Endothelial cell of umbilical vein (primary cell): Measurements from ENCODE around the gene SP1. TPM values are rescaled to one million over a fixed set of nuclear protein-coding genes. Genes with fewer than 3 reads are reported as not detected.

Experiments used
- BruUV-seq: library from RNA; stranded (reverse); fragments of 400-500 nt; replicated peaks from 2 replicates; lab custom pipeline; 2021; lab: Mats Ljungman, UMichigan
- CTCF ChIA-PET: fragments of 300-600, 350-600 bp; sonication (Branson Sonifier 250); formaldehyde crosslinking; loops from one replicate; lab custom pipeline; 2021; ENCODE audit warnings: antibody characterized with exemption, inconsistent platforms; lab: Charles Lee
- POLR2A ChIA-PET: fragments of 300-600, 350-600 bp; sonication (Branson Sonifier 250); formaldehyde crosslinking; loops from one replicate; lab custom pipeline; 2021; ENCODE audit warnings: antibody characterized with exemption, inconsistent platforms; lab: Charles Lee
- DNase-seq: peaks from one replicate; pipeline ENCODE4 v3.0.0-alpha.2; 2011; ENCODE audit warnings: low read depth, low spot score
- FAIRE-seq: peaks from 2 replicates; lab custom pipeline; 2011; peaks lifted over from hg19 to GRCh38; lab: Jason Lieb, UNC
- H2AFZ ChIP-seq: 2 replicates; pipeline ENCODE4 v1.6.0; 2012; ENCODE audit warnings: low read depth, low read length, control low read depth, inconsistent platforms
- H3K27ac ChIP-seq: 2 replicates; pipeline ENCODE4 v1.5.1; 2011; ENCODE audit warnings: low read depth, mild to moderate bottlenecking, control low read depth, low read length, moderate library complexity; ENCODE audit not compliant: insufficient read depth
- H3K27me3 ChIP-seq, 2 experiments: 2 replicates each; pipeline versions ENCODE4 v1.6.0 to v1.6.1; 2011; ENCODE audit warnings: low read length in 2 of 2, mixed read lengths in 1 of 2; ENCODE audit not compliant: control insufficient read depth in 2 of 2, insufficient read depth in 2 of 2
- H3K36me3 ChIP-seq, 2 experiments: 2 replicates in 1 of 2; 3 replicates in 1 of 2; pipeline ENCODE4 v1.5.1; 2011; ENCODE audit warnings: low read length in 2 of 2, mild to moderate bottlenecking in 1 of 2, moderate library complexity in 1 of 2; ENCODE audit not compliant: control insufficient read depth in 2 of 2, insufficient read depth in 2 of 2; ENCODE audit errors: extremely low read depth in 1 of 2
- H3K4me1 ChIP-seq: 3 replicates; pipeline ENCODE4 v1.5.1; 2011; ENCODE audit warnings: mild to moderate bottlenecking, low read length; ENCODE audit not compliant: control insufficient read depth, insufficient read depth; ENCODE audit errors: extremely low read depth
- H3K4me2 ChIP-seq: 2 replicates; pipeline ENCODE4 v1.6.1; 2011; ENCODE audit warnings: low read length, control low read depth, mixed read lengths; ENCODE audit not compliant: insufficient read depth
- H3K4me3 ChIP-seq, 3 experiments: fragments of 200-600 bp in 1 of 3; sonication (generic), shearing (Covaris generic) in 1 of 3; replicated peaks in 1 of 3; 2 replicates each; pipeline ENCODE4 v1.5.1; 2011 to 2016; ENCODE audit warnings: control low read depth in 3 of 3, low read length in 3 of 3, mild to moderate bottlenecking in 2 of 3, inconsistent platforms in 1 of 3, low read depth in 1 of 3, moderate library complexity in 1 of 3; ENCODE audit not compliant: insufficient read depth in 1 of 3
- H3K79me2 ChIP-seq: 2 replicates; pipeline ENCODE4 v1.6.0; 2012; ENCODE audit warnings: low read length, inconsistent platforms; ENCODE audit not compliant: control insufficient read depth, insufficient read depth
- H3K9ac ChIP-seq: replicated peaks from 2 replicates; pipeline ENCODE3; 2011; ENCODE audit warnings: low read length, control low read depth; ENCODE audit not compliant: insufficient read depth; ENCODE audit errors: extremely low read depth
- H3K9me1 ChIP-seq: replicated peaks from 3 replicates; pipeline ENCODE4 v1.6.0; 2011; ENCODE audit warnings: mild to moderate bottlenecking, low read length; ENCODE audit not compliant: control insufficient read depth, insufficient read depth; ENCODE audit errors: extremely low read depth
- H3K9me3 ChIP-seq: replicated peaks from 2 replicates; pipeline ENCODE4 v1.5.1; 2012; ENCODE audit warnings: low read length, inconsistent platforms; ENCODE audit not compliant: control insufficient read depth, insufficient read depth
- H4K20me1 ChIP-seq: replicated peaks from 2 replicates; pipeline ENCODE3; 2011; ENCODE audit warnings: mild to moderate bottlenecking, low read length; ENCODE audit not compliant: control insufficient read depth, insufficient read depth; ENCODE audit errors: extremely low read depth
- CTCF ChIP-seq, 2 donors: IDR thresholded peaks; 1 replicate in 1 of 2; 2 replicates in 1 of 2; pipeline ENCODE4 v1.5.1; 2011; ENCODE audit warnings: low read length in 2 of 2, mild to moderate bottlenecking in 2 of 2, moderate library complexity in 2 of 2, control low read depth in 1 of 2, inconsistent platforms in 1 of 2, low read depth in 1 of 2; ENCODE audit not compliant: insufficient read depth in 1 of 2; ENCODE audit errors: extremely low read depth in 1 of 2
- EZH2 ChIP-seq: IDR thresholded peaks from 2 replicates; pipeline ENCODE4 v1.6.1; 2012; ENCODE audit warnings: borderline replicate concordance, low read depth, mild to moderate bottlenecking, moderate library complexity, low read length, inconsistent platforms; ENCODE audit not compliant: severe bottlenecking
- FOS ChIP-seq: IDR thresholded peaks from 2 replicates; pipeline ENCODE4 v1.6.1; 2011; ENCODE audit warnings: mild to moderate bottlenecking, low read length, moderate library complexity, borderline replicate concordance; ENCODE audit not compliant: insufficient read depth
- GATA2 ChIP-seq: IDR thresholded peaks from 2 replicates; pipeline ENCODE4 v1.7.0; 2011; ENCODE audit warnings: low read depth, mild to moderate bottlenecking, moderate library complexity, mixed read lengths, low read length; ENCODE audit not compliant: insufficient read length, insufficient read depth
- JUN ChIP-seq: IDR thresholded peaks from 2 replicates; pipeline ENCODE4 v1.6.1; 2011; ENCODE audit warnings: borderline replicate concordance, low read depth; ENCODE audit not compliant: insufficient read length, insufficient read depth
- MAX ChIP-seq: IDR thresholded peaks from 2 replicates; pipeline ENCODE4 v1.6.1; 2011; ENCODE audit not compliant: insufficient read depth, insufficient read length
- MYC ChIP-seq: IDR thresholded peaks from one replicate; pipeline ENCODE4 v1.6.1; 2011; ENCODE audit warnings: mild to moderate bottlenecking, low read depth, low read length
- POLR2A ChIP-seq: IDR thresholded peaks from 2 replicates; pipeline ENCODE4 v1.6.1; 2012; ENCODE audit warnings: low read depth, mild to moderate bottlenecking, control low read depth, low read length
- POLR2AphosphoS5 ChIP-seq: IDR thresholded peaks from 2 replicates; pipeline ENCODE4 v1.6.1; 2012; ENCODE audit warnings: low read depth, mild to moderate bottlenecking, control low read depth, low read length, moderate library complexity; ENCODE audit not compliant: insufficient read depth
- dilution Hi-C: fragments of 300-500 bp; cut with MboI; formaldehyde crosslinking; loops from one replicate; pipeline ENCODE4 v1.15.0; 2019; ENCODE audit warnings: low sequenced_read_pairs; ENCODE audit not compliant: extremely low pct_ligation_motif_present
- intact Hi-C: fragments of 100-400 bp; cut with micrococcal nuclease; formaldehyde crosslinking; loops from one replicate; pipeline ENCODE4 v1.10.0; 2022
- polyA plus RNA-seq, 4 experiments: library from polyadenylated mRNA; depleted of rRNA in 3 of 4; stranded (reverse) in 3 of 4; unstranded in 1 of 4; fragments of >200 nt; gene quantifications; 2 replicates each; pipeline versions ENCODE4 v1.2.1 to v1.2.3, GENCODE V29; 2011 to 2012; ENCODE audit warnings: missing spikeins in 1 of 4
- total RNA-seq: library from RNA; stranded (reverse); gene quantifications from 2 replicates; pipeline ENCODE4 v1.2.3, GENCODE V29; 2021

Gene SP1
- total and polyA plus RNA-seq, 2 donors (not counting 3 experiments of a cell fraction or from before 2014, with no cell fraction given) = 34.8 to 56.3 TPM

GRCh38 chr12:53353257-53353655, 26.7 kb upstream of the SP1 start:
- Histone ChIP-seq H3K4me3 (no peak overlapping the region), H3K27me3 (no peaks in the 10 kb centered on the region), H3K79me2 (no peaks in the 10 kb centered on the region), H3K27ac (no peak overlapping the region), H3K4me2 (no peak overlapping the region), H3K9me1 (no peaks in the 10 kb centered on the region), H3K36me3 (no peaks in the 10 kb centered on the region), H3K9ac (no peak overlapping the region), H2AFZ (no peak overlapping the region), H4K20me1 (no peaks in the 10 kb centered on the region), H3K4me1 (peaks cover 2% of the 10 kb centered on the region), H3K9me3 (no peaks in the 10 kb centered on the region)
- no TSS peak for BruUV-seq
- POLR2A ChIA-PET = no interaction called here
- CTCF ChIA-PET = interaction anchor here (1.6 to 8.3 kb wide), 11 partner anchors 9 to 75 kb away, joined by 11 to 444 read pairs (median 35); partner anchors contain the start of genes AAAS, AMHR2 and SP7
- dilution Hi-C loops = no loop called here
- intact Hi-C loops = no loop called here
- DNase-seq (no peak), FAIRE-seq (no peak)
- TF ChIP-seq GATA2 = no peak
- TF ChIP-seq MYC = no peak
- TF ChIP-seq MAX = no peak
- TF ChIP-seq FOS = no peak
- no peak for TF ChIP-seq CTCF (IDR thresholded peaks at IDR 0.05; ENCODE audit: extremely low read depth in 1 of 2, insufficient read depth in 1 of 2, low read depth in 1 of 2, low read length in 2 of 2)
- TF ChIP-seq POLR2AphosphoS5 = no peak
- TF ChIP-seq POLR2A = no peak
- no peak for TF ChIP-seq JUN
- no peak for TF ChIP-seq EZH2
